H1 (cell line): ENCODE data around the gene WDR93. TPM values are rescaled to one million over a fixed set of nuclear protein-coding genes. Genes with fewer than 3 reads are reported as not detected.

ENCODE experiments used
- CTCF ChIA-PET: fragments of 300-600 bp; sonication (Branson Sonifier 250); formaldehyde crosslinking; loops from one replicate; lab custom pipeline; 2021; ENCODE audit not compliant: partially characterized antibody; lab: Charles Lee
- POLR2A ChIA-PET: fragments of 300-600 bp; sonication (Branson Sonifier 250); formaldehyde crosslinking; loops from one replicate; lab custom pipeline; 2021; ENCODE audit warnings: inconsistent platforms; ENCODE audit not compliant: partially characterized antibody; lab: Charles Lee
- DNase-seq, 2 experiments: peaks; one replicate each; pipeline versions ENCODE4 v3.0.0 to v3.0.0-alpha.2; 2010 to 2022; ENCODE audit warnings: low spot score in 2 of 2, low read depth in 1 of 2, mixed read lengths in 1 of 2
- FAIRE-seq: peaks from 2 replicates; lab custom pipeline; 2011; peaks lifted over from hg19 to GRCh38; lab: Jason Lieb, UNC
- H2AFZ ChIP-seq: 2 replicates; pipeline ENCODE4 v1.8.1; 2012; ENCODE audit warnings: low read length, inconsistent platforms
- H2AK5ac ChIP-seq: 2 replicates; pipeline ENCODE4 v1.6.1; 2013; ENCODE audit warnings: low read depth, low read length
- H2BK120ac ChIP-seq: replicated peaks from 2 replicates; pipeline ENCODE3; 2013; ENCODE audit warnings: low read depth, low read length, inconsistent platforms
- H2BK12ac ChIP-seq: 2 replicates; pipeline ENCODE4 v1.6.1; 2013; ENCODE audit warnings: low read depth, low read length
- H2BK15ac ChIP-seq: 2 replicates; pipeline ENCODE4 v1.6.1; 2013; ENCODE audit warnings: low read length
- H2BK20ac ChIP-seq: 2 replicates; pipeline ENCODE4 v1.6.1; 2013; ENCODE audit warnings: low read length
- H2BK5ac ChIP-seq: 2 replicates; pipeline ENCODE4 v1.6.1; 2013; ENCODE audit warnings: low read depth, low read length
- H3K14ac ChIP-seq: 2 replicates; pipeline ENCODE4 v1.6.1; 2013; ENCODE audit warnings: inconsistent platforms; ENCODE audit not compliant: insufficient read length
- H3K18ac ChIP-seq: 2 replicates; pipeline ENCODE4 v1.6.1; 2013; ENCODE audit warnings: low read length; ENCODE audit errors: extremely low read depth
- H3K23ac ChIP-seq: 2 replicates; pipeline ENCODE4 v1.6.1; 2013; ENCODE audit warnings: inconsistent platforms; ENCODE audit not compliant: insufficient read length
- H3K23me2 ChIP-seq: 2 replicates; pipeline ENCODE4 v1.6.1; 2013; ENCODE audit warnings: low read depth, low read length
- H3K27ac ChIP-seq: 2 replicates; pipeline ENCODE4 v1.6.1; 2011; ENCODE audit warnings: low read depth, low read length, inconsistent platforms
- H3K27me3 ChIP-seq, 4 experiments: replicated peaks in 1 of 4; 1 replicate in 1 of 4; 2 replicates in 3 of 4; pipeline versions ENCODE4 v1.6.1 to v1.8.1; 2011 to 2013; ENCODE audit warnings: low read length in 3 of 4, mild to moderate bottlenecking in 3 of 4, inconsistent platforms in 2 of 4, mixed read lengths in 2 of 4, moderate library complexity in 1 of 4; ENCODE audit not compliant: control insufficient read depth in 3 of 4, insufficient read depth in 3 of 4; ENCODE audit errors: extremely low read depth in 1 of 4
- H3K36me3 ChIP-seq, 4 experiments: 2 replicates each; pipeline versions ENCODE4 v1.6.1 to v1.8.1; 2011 to 2013; ENCODE audit warnings: mild to moderate bottlenecking in 4 of 4, low read length in 3 of 4, moderate library complexity in 2 of 4, control low read depth in 1 of 4, inconsistent platforms in 1 of 4; ENCODE audit not compliant: insufficient read depth in 4 of 4, control insufficient read depth in 2 of 4
- H3K4ac ChIP-seq: replicated peaks from 2 replicates; pipeline ENCODE3; 2013; ENCODE audit warnings: low read length, low read depth, mixed read lengths, inconsistent platforms; ENCODE audit not compliant: insufficient read length
- H3K4me1 ChIP-seq, 4 experiments: replicated peaks in 1 of 4; 1 replicate in 1 of 4; 2 replicates in 3 of 4; pipeline versions ENCODE4 v1.6.1 to v1.8.1; 2011 to 2013; ENCODE audit warnings: low read length in 3 of 4, inconsistent platforms in 2 of 4, mixed read lengths in 1 of 4; ENCODE audit not compliant: insufficient read depth in 4 of 4, control insufficient read depth in 3 of 4
- H3K4me2 ChIP-seq, 2 experiments: 2 replicates each; pipeline versions ENCODE4 v1.6.1 to v1.8.1; 2011 to 2013; ENCODE audit warnings: low read depth in 2 of 2, low read length in 2 of 2, control low read depth in 1 of 2, inconsistent platforms in 1 of 2, mild to moderate bottlenecking in 1 of 2; ENCODE audit not compliant: insufficient read depth in 1 of 2
- H3K4me3 ChIP-seq, 4 experiments: fragments of 200-600, 300-600 bp in 1 of 4; sonication (generic), shearing (Covaris generic), sonication (Bioruptor Twin) in 1 of 4; 2 replicates each; pipeline versions ENCODE4 v1.5.1 to v1.8.1; 2011 to 2016; ENCODE audit warnings: low read length in 4 of 4, low read depth in 3 of 4, control low read depth in 2 of 4, inconsistent platforms in 2 of 4, mild to moderate bottlenecking in 2 of 4, mixed read lengths in 1 of 4, moderate library complexity in 1 of 4; ENCODE audit not compliant: insufficient read depth in 2 of 4; ENCODE audit errors: extremely low read depth in 1 of 4
- H3K56ac ChIP-seq: replicated peaks from 2 replicates; pipeline ENCODE3; 2013; ENCODE audit warnings: low read depth, mild to moderate bottlenecking, mixed read lengths, low read length, inconsistent platforms; ENCODE audit not compliant: insufficient read length
- H3K79me1 ChIP-seq: 2 replicates; pipeline ENCODE4 v1.6.1; 2013; ENCODE audit warnings: low read depth, low read length, control low read depth
- H3K79me2 ChIP-seq, 2 experiments: 2 replicates each; pipeline versions ENCODE4 v1.6.1 to v1.8.1; 2012 to 2013; ENCODE audit warnings: low read length in 2 of 2, mild to moderate bottlenecking in 2 of 2, inconsistent platforms in 1 of 2; ENCODE audit not compliant: insufficient read depth in 2 of 2, control insufficient read depth in 1 of 2
- H3K9ac ChIP-seq, 4 experiments: replicated peaks in 1 of 4; 1 replicate in 1 of 4; 2 replicates in 3 of 4; pipeline versions ENCODE4 v1.6.1 to v1.8.1; 2011 to 2013; ENCODE audit warnings: low read depth in 3 of 4, low read length in 3 of 4, control low read depth in 2 of 4, mild to moderate bottlenecking in 2 of 4, moderate library complexity in 2 of 4, inconsistent platforms in 1 of 4; ENCODE audit errors: extremely low read depth in 1 of 4
- H3K9me3 ChIP-seq, 2 experiments: 2 replicates each; pipeline versions ENCODE4 v1.6.1 to v1.8.1; 2012 to 2013; ENCODE audit warnings: mild to moderate bottlenecking in 2 of 2, moderate library complexity in 2 of 2, control low read depth in 1 of 2, inconsistent platforms in 1 of 2, low read depth in 1 of 2, low read length in 1 of 2, mixed read lengths in 1 of 2; ENCODE audit not compliant: insufficient read depth in 2 of 2
- H4K20me1 ChIP-seq, 2 experiments: replicated peaks in 1 of 2; 2 replicates each; pipeline versions ENCODE3 to v1.8.1; 2011 to 2013; ENCODE audit warnings: inconsistent platforms in 2 of 2, low read length in 2 of 2, mild to moderate bottlenecking in 1 of 2; ENCODE audit not compliant: insufficient read depth in 2 of 2, control insufficient read depth in 1 of 2
- H4K5ac ChIP-seq: 2 replicates; pipeline ENCODE4 v1.6.1; 2013; ENCODE audit warnings: low read length, low read depth, mixed read lengths, inconsistent platforms; ENCODE audit not compliant: insufficient read length
- H4K8ac ChIP-seq: 2 replicates; pipeline ENCODE4 v1.8.0; 2013; ENCODE audit warnings: mild to moderate bottlenecking, moderate library complexity, low read length, inconsistent platforms; ENCODE audit not compliant: insufficient read depth; ENCODE audit errors: extremely low read depth
- H4K91ac ChIP-seq: replicated peaks from 2 replicates; pipeline ENCODE3; 2013; ENCODE audit warnings: low read length, mixed read lengths, inconsistent platforms; ENCODE audit not compliant: insufficient read length
- BACH1 ChIP-seq: IDR thresholded peaks from 2 replicates; pipeline ENCODE4 v1.6.1; 2012; ENCODE audit warnings: low read length, improper control_type of control experiment
- KDM5A ChIP-seq: fragments of 200-600 bp; IDR thresholded peaks from 2 replicates; pipeline ENCODE4 v1.7.1; 2012; ENCODE audit warnings: mild to moderate bottlenecking, low read length, inconsistent platforms, mixed read lengths
- MAFK ChIP-seq: IDR thresholded peaks from 2 replicates; pipeline ENCODE4 v1.6.1; 2012; ENCODE audit warnings: low read depth, mild to moderate bottlenecking, improper control_type of control experiment, low read length
- RBBP5 ChIP-seq: IDR thresholded peaks from 2 replicates; pipeline ENCODE4 v1.7.1; 2012; ENCODE audit warnings: low read depth, mild to moderate bottlenecking, inconsistent platforms, low read length, moderate library complexity, borderline replicate concordance
- TEAD4 ChIP-seq: IDR thresholded peaks from 2 replicates; pipeline ENCODE4 v1.6.1; 2012; ENCODE audit warnings: low read depth, low read length, inconsistent platforms, mixed read lengths
- ZNF274 ChIP-seq: IDR thresholded peaks from 2 replicates; pipeline ENCODE4 v1.7.0; 2012; ENCODE audit warnings: low read length, borderline replicate concordance; ENCODE audit errors: extremely low read depth
- WGBS, 2 experiments: shearing (Covaris generic) in 1 of 2; methylation state at CpG; one replicate each; pipeline versions ENCODE4 v1.1.6 to v1.1.7; 2013 to 2015; ENCODE audit warnings: low lambda C conversion rate in 2 of 2, mixed read lengths in 2 of 2, inconsistent platforms in 1 of 2, low coverage in 1 of 2, missing lambda C conversion rate in 1 of 2; ENCODE audit not compliant: insufficient replicate concordance in 2 of 2, insufficient coverage in 1 of 2, insufficient read length in 1 of 2; ENCODE audit errors: extremely low coverage in 1 of 2, missing lambda C conversion rate in 1 of 2; 5-methylcytosine and 5-hydroxymethylcytosine counted together
- polyA plus RNA-seq, 7 experiments: library from polyadenylated mRNA; depleted of rRNA in 3 of 7; stranded (reverse) in 5 of 7; unstranded in 2 of 7; fragments of >200 nt in 5 of 7; fragments of 200-250 nt in 2 of 7; gene quantifications; 1 replicate in 5 of 7; 2 replicates in 1 of 7; 4 replicates in 1 of 7; pipeline versions ENCODE4 v1.2.1 to v1.2.3, GENCODE V29; 2011 to 2013; ENCODE audit warnings: missing spikeins in 2 of 7, mixed read lengths in 2 of 7
- total RNA-seq: library from RNA; stranded (reverse); fragmentation: NEBNext Ultra II Directional; extraction: Animal tissue kit (Norgen Biotek cat#: 25700); gene quantifications from 2 replicates; pipeline ENCODE4 v1.2.1, GENCODE V29; 2021

Gene WDR93
- total and polyA plus RNA-seq, 2 of the 8 experiments (the other 6 are each of a cell fraction or from before 2014, with no cell fraction given) = 0.03 TPM; not detected in 1

DNA sequence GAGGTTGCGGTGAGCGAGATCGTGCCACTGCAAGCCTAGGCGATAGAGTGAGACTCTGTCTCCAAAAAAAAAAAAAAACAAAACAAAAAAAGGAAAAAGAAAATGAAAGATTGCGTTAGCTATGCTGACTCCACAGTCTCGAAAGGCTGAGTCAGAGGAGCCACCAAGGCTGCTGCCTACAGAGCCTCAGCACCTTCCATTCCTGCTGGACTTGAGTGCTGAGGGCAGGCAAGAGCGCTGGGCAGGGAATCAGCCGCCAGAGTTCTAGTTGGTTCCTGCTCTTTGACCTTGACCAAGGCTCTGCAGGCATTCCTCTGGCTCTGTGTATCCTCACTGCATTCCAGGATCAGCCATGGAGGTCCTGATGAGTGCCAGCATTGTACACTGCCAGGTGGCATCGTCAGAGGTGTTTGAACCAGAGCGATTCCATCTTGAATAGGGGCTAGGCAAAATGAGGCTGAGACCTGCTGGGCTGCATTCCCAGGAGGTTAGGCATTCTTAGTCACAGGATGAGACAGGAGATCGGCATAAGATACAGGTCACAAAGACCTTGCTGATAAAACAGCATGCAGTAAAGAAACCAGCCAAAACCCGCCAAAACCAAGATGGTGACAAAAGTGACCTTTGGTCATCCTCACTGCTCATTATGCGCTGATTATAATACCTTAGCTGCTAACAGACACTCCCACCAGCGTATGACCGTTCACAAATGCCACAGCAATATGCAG lies 91.4 kb downstream of the WDR93 start:
- ChIA-PET POLR2A (interaction anchor here (1.3 to 1.6 kb wide), 2 partner anchors 10 to 18 kb away, joined by 5 to 6 read pairs; no protein-coding TSS in a partner anchor), CTCF (interaction anchor here (0.8 to 5.1 kb wide), 10 partner anchors 8 to 93 kb away, joined by 3 to 32 read pairs (median 6); no protein-coding TSS in a partner anchor)
- Histone ChIP-seq H3K23ac (no peak overlapping the region), H3K79me2 (no peaks in the 10 kb centered on the region), H2BK15ac (no peak overlapping the region), H3K14ac (no peak overlapping the region), H2AFZ (0 out of 2 replicates have a peak overlapping the region, but pooled peaks have one; percentile 0), H3K4me1 (peaks cover 7 to 14% (median 10%) of the 10 kb centered on the region in 4 experiments), H3K4me3 (no peak overlapping the region), H2BK120ac (no peak overlapping the region), H4K5ac (no peak overlapping the region), H2BK12ac (peak overlapping the region; percentile 22; the same call in 1 of the 2 replicates), H3K9me3 (no peaks in the 10 kb centered on the region), H2BK5ac (no peak overlapping the region), H3K4ac (no peak overlapping the region), H3K23me2 (no peaks in the 10 kb centered on the region), H3K27ac (no peak overlapping the region), H3K9ac (no peak overlapping the region), H2AK5ac (no peak overlapping the region), H3K4me2 (no peak overlapping the region), H3K79me1 (no peaks in the 10 kb centered on the region), H3K36me3 (no peaks in the 10 kb centered on the region), H3K18ac (no peak overlapping the region), H3K56ac (no peak overlapping the region), H4K20me1 (no peaks in the 10 kb centered on the region), H3K27me3 (peaks cover 4 to 16% (median 13%) of the 10 kb centered on the region in 4 experiments), H4K8ac (no peak overlapping the region), H4K91ac (no peak overlapping the region), H2BK20ac (no peak overlapping the region)
- FAIRE-seq (no peak), DNase-seq (no peak)
- TF ChIP-seq TEAD4 = peak; percentile 47; the same call in 1 of the 2 replicates
- peak; percentile 55 for TF ChIP-seq BACH1
- TF ChIP-seq ZNF274 = no peak
- TF ChIP-seq KDM5A = no peak
- 0 out of 2 replicates have a peak, but pooled peaks have one; percentile 58 for TF ChIP-seq RBBP5
- TF ChIP-seq MAFK = no peak
- WGBS, 2 experiments = 91% methylated on average over 15 of the region's 15 CpGs; no CpG with 5 or more reads in 1 of the 2 experiments
